ENCODE data around the gene AP3S1. TPM values are rescaled to one million over a fixed set of nuclear protein-coding genes. Genes with fewer than 3 reads are reported as not detected.
"Not testable (repeated sequence)": the region's sequence is repeated elsewhere in the genome, so short reads cannot be mapped to it uniquely, and the experiment has no call there.

Gene AP3S1
- total and polyA plus RNA-seq, 4 experiments from 2014 or later, result 44.5 to 97.3 (median 57.9) TPM

- CTCF ChIA-PET (ENCODE audit: partially characterized antibody); H3K27me3 ChIP-seq (ENCODE audit: insufficient read depth, low read length); H3K9me3 ChIP-seq (ENCODE audit: control insufficient read depth in 1 of 2, low read length in 2 of 2); H3K9me3 Mint-ChIP-seq; H3K36me3 ChIP-seq (ENCODE audit: insufficient read depth, low read length); H3K27ac Mint-ChIP-seq; H3K4me1 ChIP-seq (ENCODE audit: insufficient read depth, low read length); intact Hi-C loops (cut with micrococcal nuclease); DNase-seq; H3K27me3 Mint-ChIP-seq; H3K4me3 Mint-ChIP-seq; H3K4me3 ChIP-seq (ENCODE audit: low read length in 2 of 2); H3K4me1 Mint-ChIP-seq; POLR2A ChIA-PET (ENCODE audit: partially characterized antibody); H3K27ac ChIP-seq (ENCODE audit: low read depth, low read length): not testable (repeated sequence)
- H3K36me3 Mint-ChIP-seq, result peaks cover 10 to 20% of the 10 kb centered on the region in 2 donors
Measured at GRCh38 chr5:115913623-115914400, 72.1 kb downstream of the AP3S1 start.

DNA sequence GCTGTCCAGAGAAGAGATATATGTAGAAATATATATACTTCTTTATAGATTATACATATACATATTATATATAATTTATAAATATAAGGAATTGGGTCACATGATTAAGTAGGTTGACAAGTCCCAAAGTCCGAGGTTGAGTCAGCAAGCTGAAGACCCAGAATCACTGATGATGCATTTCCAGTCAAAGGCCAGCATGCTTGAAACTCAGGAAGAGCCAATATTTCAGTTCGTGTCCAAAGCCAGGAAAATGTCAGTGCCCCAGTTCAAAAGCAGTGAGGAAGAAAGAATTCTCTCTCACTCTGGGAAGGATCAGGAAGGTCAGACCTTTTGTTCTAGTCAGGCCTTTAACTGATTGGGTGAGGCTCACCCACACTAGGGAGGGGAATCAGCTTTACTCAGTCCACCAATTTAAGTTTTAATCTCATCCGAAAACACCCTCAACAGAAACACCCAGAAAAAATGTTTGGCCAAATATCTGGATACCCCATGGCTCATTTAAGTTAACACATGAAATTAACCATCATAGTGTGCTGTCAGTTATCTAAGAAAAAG is 78.5 kb downstream of the AP3S1 start:
- CTCF ChIA-PET (ENCODE audit: partially characterized antibody), result no interaction called here
- Histone ChIP-seq H3K27me3 (ENCODE audit: insufficient read depth, low read length) (no peaks in the 10 kb centered on the region), H3K9me3 (ENCODE audit: control insufficient read depth in 1 of 2, low read length in 2 of 2) (no peaks in the 10 kb centered on the region), H3K27ac (ENCODE audit: low read depth, low read length) (no peak overlapping the region), H3K4me1 (ENCODE audit: insufficient read depth, low read length) (no peaks in the 10 kb centered on the region), H3K4me3 (ENCODE audit: low read length in 2 of 2) (no peak overlapping the region), H3K36me3 (ENCODE audit: insufficient read depth, low read length) (no peaks in the 10 kb centered on the region)
- Mint-ChIP-seq H3K4me1 (no peaks in the 10 kb centered on the region), H3K27me3 (no peaks in the 10 kb centered on the region), H3K27ac (no peak overlapping the region), H3K36me3 (peaks cover 2 to 16% of the 10 kb centered on the region in 2 donors), H3K9me3 (no peaks in the 10 kb centered on the region), H3K4me3 (no peak overlapping the region)
- POLR2A ChIA-PET (ENCODE audit: partially characterized antibody), result no interaction called here
- intact Hi-C loops (cut with micrococcal nuclease), result no loop called here
- DNase-seq, result no peak

DNA sequence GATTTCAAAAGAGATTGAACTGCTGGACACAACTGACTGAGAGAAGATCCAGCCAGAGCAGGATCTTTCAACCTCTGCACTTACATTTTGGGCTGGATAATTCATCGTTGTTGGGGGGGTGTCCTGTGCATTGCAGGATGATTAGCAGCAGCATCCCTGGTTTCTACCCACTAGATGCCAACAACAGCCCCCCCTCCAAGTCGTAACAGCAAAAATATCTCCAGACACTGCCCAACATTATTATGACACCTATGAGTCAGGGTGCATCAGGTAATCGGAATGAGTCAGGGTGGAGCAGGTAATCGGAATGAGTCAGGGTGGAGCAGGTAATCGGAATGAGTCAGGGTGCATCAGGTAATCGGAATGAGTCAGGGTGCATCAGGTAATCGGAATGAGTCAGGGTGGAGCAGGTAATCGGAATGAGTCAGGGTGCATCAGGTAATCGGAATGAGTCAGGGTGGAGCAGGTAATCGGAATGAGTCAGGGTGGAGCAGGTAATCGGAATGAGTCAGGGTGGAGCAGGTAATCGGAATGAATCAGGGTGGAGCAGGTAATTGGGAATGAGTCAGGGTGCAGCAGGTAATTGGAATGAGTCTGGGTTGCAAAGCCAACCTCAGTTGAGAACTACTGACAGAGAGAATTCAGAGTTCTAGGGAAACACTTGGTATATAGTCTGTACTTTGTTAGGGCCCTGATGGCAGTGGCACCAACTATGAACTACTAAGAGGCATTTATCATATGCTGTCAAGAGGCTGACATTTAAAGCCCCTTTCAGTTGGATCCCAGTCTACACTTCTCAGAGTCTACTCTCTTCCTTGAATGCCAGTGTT is 87.1 kb downstream of the AP3S1 start:
- H3K4me3 ChIP-seq (ENCODE audit: low read length in 2 of 2); DNase-seq; H3K9me3 ChIP-seq (ENCODE audit: control insufficient read depth in 1 of 2, low read length in 2 of 2); intact Hi-C loops (cut with micrococcal nuclease); CTCF ChIA-PET (ENCODE audit: partially characterized antibody); H3K4me1 ChIP-seq (ENCODE audit: insufficient read depth, low read length); H3K36me3 ChIP-seq (ENCODE audit: insufficient read depth, low read length); H3K9me3 Mint-ChIP-seq; H3K27me3 ChIP-seq (ENCODE audit: insufficient read depth, low read length); H3K4me1 Mint-ChIP-seq; H3K27ac Mint-ChIP-seq; POLR2A ChIA-PET (ENCODE audit: partially characterized antibody); H3K27ac ChIP-seq (ENCODE audit: low read depth, low read length); H3K36me3 Mint-ChIP-seq; H3K4me3 Mint-ChIP-seq; H3K27me3 Mint-ChIP-seq: not testable (repeated sequence)

- H3K4me1 Mint-ChIP-seq; H3K27me3 ChIP-seq (ENCODE audit: insufficient read depth, low read length); H3K4me3 Mint-ChIP-seq; H3K27ac ChIP-seq (ENCODE audit: low read depth, low read length); intact Hi-C loops (cut with micrococcal nuclease); H3K4me3 ChIP-seq (ENCODE audit: low read length in 2 of 2); CTCF ChIA-PET (ENCODE audit: partially characterized antibody); H3K36me3 Mint-ChIP-seq; H3K9me3 Mint-ChIP-seq; H3K9me3 ChIP-seq (ENCODE audit: control insufficient read depth in 1 of 2, low read length in 2 of 2); H3K4me1 ChIP-seq (ENCODE audit: insufficient read depth, low read length); H3K27ac Mint-ChIP-seq; DNase-seq; POLR2A ChIA-PET (ENCODE audit: partially characterized antibody); H3K27me3 Mint-ChIP-seq; H3K36me3 ChIP-seq (ENCODE audit: insufficient read depth, low read length): not testable (repeated sequence)
Measured at GRCh38 chr5:115930171-115930570, 88.4 kb downstream of the AP3S1 start.

DNA sequence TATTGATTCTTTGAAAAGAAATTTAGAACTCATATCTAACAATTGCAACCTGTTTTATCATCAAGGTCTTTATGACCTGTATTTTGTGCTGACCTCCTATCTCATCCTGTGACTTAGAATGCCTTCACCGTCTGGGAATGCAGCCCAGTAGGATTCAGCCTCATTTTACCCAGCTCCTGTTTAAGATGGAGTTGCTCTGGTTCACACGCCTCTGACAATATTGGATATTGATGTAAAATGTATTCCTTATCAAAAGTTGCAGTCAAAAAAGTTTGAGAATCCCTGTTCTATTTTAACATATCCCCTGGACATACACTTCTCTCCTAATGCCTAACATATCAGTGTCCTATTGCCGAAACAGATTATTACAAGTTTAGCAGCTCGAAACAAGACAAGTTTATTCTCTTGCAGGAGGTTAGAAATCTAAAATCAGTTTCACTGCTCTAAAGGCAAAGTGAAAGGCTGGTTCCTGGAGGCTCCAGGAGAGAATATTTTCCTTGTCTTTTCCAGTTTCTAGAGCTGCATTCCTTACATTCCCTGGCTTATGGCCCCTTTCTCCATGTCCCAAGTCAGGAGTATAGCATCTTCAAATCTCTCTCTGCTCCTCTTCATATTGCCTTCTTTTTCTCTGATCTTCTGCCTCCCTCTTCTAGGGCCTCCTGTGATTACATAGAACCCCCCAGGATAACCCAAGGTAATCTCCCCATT is 89.0 kb downstream of the AP3S1 start:
- ChIA-PET CTCF (ENCODE audit: partially characterized antibody) (no interaction called here), POLR2A (ENCODE audit: partially characterized antibody) (no interaction called here)
- no peaks in the 10 kb centered on the region for H3K9me3 ChIP-seq (ENCODE audit: control insufficient read depth in 1 of 2, low read length in 2 of 2)
- H3K36me3 ChIP-seq (ENCODE audit: insufficient read depth, low read length), result no peaks in the 10 kb centered on the region
- intact Hi-C loops (cut with micrococcal nuclease), result no loop called here
- H3K4me1 Mint-ChIP-seq, result no peaks in the 10 kb centered on the region
- H3K27me3 Mint-ChIP-seq, result no peaks in the 10 kb centered on the region
- H3K27ac Mint-ChIP-seq, result no peak overlapping the region
- H3K27me3 ChIP-seq (ENCODE audit: insufficient read depth, low read length), result no peaks in the 10 kb centered on the region
- no peak overlapping the region for H3K4me3 ChIP-seq (ENCODE audit: low read length in 2 of 2)
- no peaks in the 10 kb centered on the region for H3K36me3 Mint-ChIP-seq
- no peaks in the 10 kb centered on the region for H3K4me1 ChIP-seq (ENCODE audit: insufficient read depth, low read length)
- H3K27ac ChIP-seq (ENCODE audit: low read depth, low read length), result no peak overlapping the region
- no peak overlapping the region for H3K4me3 Mint-ChIP-seq
- DNase-seq, result no peak
- no peaks in the 10 kb centered on the region for H3K9me3 Mint-ChIP-seq

DNA sequence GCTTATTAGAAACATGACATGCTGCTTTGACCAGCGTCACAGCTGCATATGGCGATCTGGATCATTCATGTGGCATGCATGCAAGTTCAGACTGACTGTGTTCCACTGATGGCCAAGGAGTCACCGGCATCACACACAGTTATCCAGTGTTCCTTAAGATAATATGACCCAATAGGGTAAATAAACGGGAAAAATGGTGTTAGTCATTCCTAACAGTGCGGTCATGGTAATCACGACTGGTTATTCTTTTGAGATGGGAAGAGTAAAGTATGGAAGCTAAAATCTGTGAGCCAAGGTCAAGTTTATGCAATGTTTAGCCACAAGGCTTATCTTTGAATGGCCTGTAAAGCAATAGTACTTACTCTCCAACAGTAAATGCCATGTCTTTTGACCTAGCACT is 91.3 kb downstream of the AP3S1 start:
- no peaks in the 10 kb centered on the region for H3K27me3 Mint-ChIP-seq
- ChIA-PET CTCF (ENCODE audit: partially characterized antibody) (interaction anchor here (0.9 kb wide), 1 partner anchor 55 kb away, joined by 3 read pairs; no protein-coding TSS in a partner anchor), POLR2A (ENCODE audit: partially characterized antibody) (no interaction called here)
- DNase-seq, result no peak
- intact Hi-C loops (cut with micrococcal nuclease), result no loop called here
- Histone ChIP-seq H3K4me3 (ENCODE audit: low read length in 2 of 2) (no peak overlapping the region), H3K27me3 (ENCODE audit: insufficient read depth, low read length) (no peaks in the 10 kb centered on the region), H3K4me1 (ENCODE audit: insufficient read depth, low read length) (no peaks in the 10 kb centered on the region), H3K36me3 (ENCODE audit: insufficient read depth, low read length) (no peaks in the 10 kb centered on the region), H3K9me3 (ENCODE audit: control insufficient read depth in 1 of 2, low read length in 2 of 2) (no peaks in the 10 kb centered on the region), H3K27ac (ENCODE audit: low read depth, low read length) (no peak overlapping the region)
- no peaks in the 10 kb centered on the region for H3K9me3 Mint-ChIP-seq
- no peaks in the 10 kb centered on the region for H3K4me1 Mint-ChIP-seq
- no peak overlapping the region for H3K4me3 Mint-ChIP-seq
- H3K36me3 Mint-ChIP-seq, result no peaks in the 10 kb centered on the region
- H3K27ac Mint-ChIP-seq, result no peak overlapping the region

DNA sequence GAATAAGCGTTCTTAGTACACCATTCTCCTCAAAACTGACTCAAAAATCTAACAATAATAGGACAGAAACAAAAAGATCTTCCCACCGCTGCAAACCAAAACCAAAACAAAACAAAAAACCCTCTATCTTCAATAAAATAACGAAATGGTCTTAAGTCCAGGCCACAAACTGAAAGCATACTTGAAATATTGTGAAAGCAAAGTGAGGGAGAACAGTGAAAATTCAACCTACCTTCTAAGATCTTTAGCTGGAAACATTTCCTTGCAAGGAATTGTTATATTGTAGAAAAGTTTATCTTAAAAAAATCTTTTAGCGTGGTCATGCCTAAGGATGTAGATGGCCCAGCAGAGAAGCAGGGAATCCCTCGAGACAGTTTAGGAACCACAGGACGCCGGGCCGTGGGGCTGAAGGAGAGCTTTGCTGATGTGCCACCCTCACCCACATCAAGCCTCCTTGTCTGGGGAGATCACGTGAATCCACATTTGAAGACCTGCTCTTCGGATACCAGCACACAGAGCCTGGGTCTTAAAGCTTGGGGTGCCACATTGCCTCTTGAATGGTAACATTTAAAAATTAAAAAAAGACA is 92.7 kb downstream of the AP3S1 start:
- ChIA-PET POLR2A (ENCODE audit: partially characterized antibody) (no interaction called here), CTCF (ENCODE audit: partially characterized antibody) (no interaction called here)
- intact Hi-C loops (cut with micrococcal nuclease), result no loop called here
- no peaks in the 10 kb centered on the region for H3K9me3 ChIP-seq (ENCODE audit: control insufficient read depth in 1 of 2, low read length in 2 of 2)
- H3K4me3 ChIP-seq (ENCODE audit: low read length in 2 of 2), result no peak overlapping the region
- Mint-ChIP-seq H3K4me3 (no peak overlapping the region), H3K27me3 (no peaks in the 10 kb centered on the region), H3K27ac (no peak overlapping the region), H3K36me3 (no peaks in the 10 kb centered on the region), H3K9me3 (no peaks in the 10 kb centered on the region), H3K4me1 (no peaks in the 10 kb centered on the region)
- H3K27me3 ChIP-seq (ENCODE audit: insufficient read depth, low read length), result no peaks in the 10 kb centered on the region
- H3K36me3 ChIP-seq (ENCODE audit: insufficient read depth, low read length), result no peaks in the 10 kb centered on the region
- H3K27ac ChIP-seq (ENCODE audit: low read depth, low read length), result no peak overlapping the region
- H3K4me1 ChIP-seq (ENCODE audit: insufficient read depth, low read length), result no peaks in the 10 kb centered on the region
- DNase-seq, result no peak
